A673 (cell line): Measurements from ENCODE around the gene DAZAP2. TPM values are rescaled to one million over a fixed set of nuclear protein-coding genes. Genes with fewer than 3 reads are reported as not detected.

Experiments used
- BruUV-seq: library from RNA; stranded (reverse); fragments of 400-500 nt; replicated peaks from 2 replicates; lab custom pipeline; 2021; lab: Mats Ljungman, UMichigan
- CTCF ChIA-PET: fragments of 300-600 bp; sonication (Branson Sonifier 250); formaldehyde crosslinking; loops from one replicate; lab custom pipeline; 2022; ENCODE audit warnings: antibody characterized with exemption; lab: Charles Lee
- POLR2A ChIA-PET: fragments of 300-600 bp; sonication (Branson Sonifier 250); formaldehyde crosslinking; loops from one replicate; lab custom pipeline; 2022; ENCODE audit warnings: antibody characterized with exemption; ENCODE audit not compliant: low non-redundant PET; lab: Charles Lee
- DNase-seq: peaks from one replicate; pipeline ENCODE4 v3.0.0-alpha.2; 2015; ENCODE audit warnings: low spot score
- H3K27ac ChIP-seq: fragments of 200-600 bp; sonication (generic); 2 replicates; pipeline ENCODE4 v1.5.1; 2016; ENCODE audit warnings: mixed run types, low read depth, mild to moderate bottlenecking, mixed read lengths, antibody characterized with exemption, low read length; ENCODE audit not compliant: poor library complexity, severe bottlenecking
- H3K27me3 ChIP-seq: fragments of 200-600 bp; sonication (generic); replicated peaks from 2 replicates; pipeline ENCODE4 v1.6.1; 2017; ENCODE audit warnings: mixed run types, low read depth, mild to moderate bottlenecking, mixed read lengths, antibody characterized with exemption, low read length; ENCODE audit not compliant: insufficient read depth, poor library complexity
- H3K36me3 ChIP-seq: fragments of 200-600 bp; sonication (generic); 2 replicates; pipeline ENCODE4 v1.6.1; 2016; ENCODE audit warnings: mixed run types, mild to moderate bottlenecking, mixed read lengths, antibody characterized with exemption, low read length; ENCODE audit not compliant: insufficient read depth, poor library complexity, severe bottlenecking
- H3K4me1 ChIP-seq: fragments of 200-600 bp; sonication (generic); 2 replicates; pipeline ENCODE4 v1.6.1; 2017; ENCODE audit warnings: mixed run types, mild to moderate bottlenecking, mixed read lengths, antibody characterized with exemption, low read length; ENCODE audit not compliant: insufficient read depth, poor library complexity, severe bottlenecking
- H3K4me3 ChIP-seq: fragments of 200-600 bp; sonication (generic); 2 replicates; pipeline ENCODE4 v1.5.1; 2016; ENCODE audit warnings: low read depth, mixed run types, mild to moderate bottlenecking, mixed read lengths, low read length; ENCODE audit not compliant: poor library complexity, severe bottlenecking
- H3K9me3 ChIP-seq: fragments of 200-600 bp; sonication (generic); 2 replicates; pipeline ENCODE4 v1.6.1; 2016; ENCODE audit warnings: mixed run types, low read depth, mild to moderate bottlenecking, mixed read lengths, antibody characterized with exemption, low read length; ENCODE audit not compliant: poor library complexity, severe bottlenecking
- EZH2 ChIP-seq: fragments of 200-600 bp; sonication (generic); IDR thresholded peaks from 2 replicates; pipeline ENCODE4 v1.6.1; 2017; ENCODE audit warnings: borderline replicate concordance, low read depth, mild to moderate bottlenecking, mixed read lengths, antibody characterized with exemption, low read length; ENCODE audit not compliant: poor library complexity, severe bottlenecking
- intact Hi-C: fragments of 100-400 bp; cut with micrococcal nuclease; formaldehyde crosslinking; loops from one replicate; pipeline ENCODE4 v1.10.0; 2022; ENCODE audit not compliant: unreplicated experiment
- total RNA-seq: library from RNA; stranded (reverse); gene quantifications from 2 replicates; pipeline ENCODE4 v1.2.3, GENCODE V29; 2021
- TF ChIP-seq, protein P1 (sequence below): fragments of 300-800, 200-600 bp; sonication (generic); conservative IDR thresholded peaks from 2 replicates; pipeline ENCODE4 v1.5.1; 2017; ENCODE audit warnings: low read depth, mild to moderate bottlenecking, antibody characterized with exemption, low read length, moderate library complexity, mixed read lengths

DAZAP2 gene
- total RNA-seq, 1 experiment from 2014 or later, result 138 TPM

DNA sequence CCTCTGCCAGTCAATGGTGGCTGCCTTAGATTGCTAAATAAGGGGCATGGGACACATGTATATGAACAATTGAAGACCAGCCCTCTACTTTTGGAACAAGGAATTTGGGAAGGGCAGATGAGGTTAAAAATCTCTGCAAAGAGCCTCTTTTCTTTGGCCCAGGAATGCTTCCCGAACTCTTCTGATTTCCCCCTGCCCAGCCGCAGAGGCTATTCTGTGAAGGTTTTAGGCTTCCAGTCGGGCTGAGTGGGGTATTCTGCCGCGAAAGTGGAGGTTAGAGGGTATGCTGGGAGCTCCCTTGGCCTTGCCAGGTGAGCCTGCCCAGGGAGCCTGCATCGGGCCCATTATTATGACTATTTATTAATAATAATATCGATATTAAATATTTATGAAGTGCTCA lies 22.0 kb upstream of the DAZAP2 start:
- Histone ChIP-seq H3K36me3 (no peaks in the 10 kb centered on the region), H3K27me3 (no peaks in the 10 kb centered on the region), H3K27ac (no peak overlapping the region), H3K4me1 (peaks cover 7% of the 10 kb centered on the region), H3K4me3 (peak overlapping the region; percentile 86), H3K9me3 (no peaks in the 10 kb centered on the region)
- POLR2A ChIA-PET, result no interaction called here
- CTCF ChIA-PET, result no interaction called here
- DNase-seq, result no peak
- BruUV-seq, result no TSS peak
- TF ChIP-seq, protein P1, sequence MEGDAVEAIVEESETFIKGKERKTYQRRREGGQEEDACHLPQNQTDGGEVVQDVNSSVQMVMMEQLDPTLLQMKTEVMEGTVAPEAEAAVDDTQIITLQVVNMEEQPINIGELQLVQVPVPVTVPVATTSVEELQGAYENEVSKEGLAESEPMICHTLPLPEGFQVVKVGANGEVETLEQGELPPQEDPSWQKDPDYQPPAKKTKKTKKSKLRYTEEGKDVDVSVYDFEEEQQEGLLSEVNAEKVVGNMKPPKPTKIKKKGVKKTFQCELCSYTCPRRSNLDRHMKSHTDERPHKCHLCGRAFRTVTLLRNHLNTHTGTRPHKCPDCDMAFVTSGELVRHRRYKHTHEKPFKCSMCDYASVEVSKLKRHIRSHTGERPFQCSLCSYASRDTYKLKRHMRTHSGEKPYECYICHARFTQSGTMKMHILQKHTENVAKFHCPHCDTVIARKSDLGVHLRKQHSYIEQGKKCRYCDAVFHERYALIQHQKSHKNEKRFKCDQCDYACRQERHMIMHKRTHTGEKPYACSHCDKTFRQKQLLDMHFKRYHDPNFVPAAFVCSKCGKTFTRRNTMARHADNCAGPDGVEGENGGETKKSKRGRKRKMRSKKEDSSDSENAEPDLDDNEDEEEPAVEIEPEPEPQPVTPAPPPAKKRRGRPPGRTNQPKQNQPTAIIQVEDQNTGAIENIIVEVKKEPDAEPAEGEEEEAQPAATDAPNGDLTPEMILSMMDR, result no peak
- no peak for TF ChIP-seq EZH2
- intact Hi-C loops, result no loop called here

DNA sequence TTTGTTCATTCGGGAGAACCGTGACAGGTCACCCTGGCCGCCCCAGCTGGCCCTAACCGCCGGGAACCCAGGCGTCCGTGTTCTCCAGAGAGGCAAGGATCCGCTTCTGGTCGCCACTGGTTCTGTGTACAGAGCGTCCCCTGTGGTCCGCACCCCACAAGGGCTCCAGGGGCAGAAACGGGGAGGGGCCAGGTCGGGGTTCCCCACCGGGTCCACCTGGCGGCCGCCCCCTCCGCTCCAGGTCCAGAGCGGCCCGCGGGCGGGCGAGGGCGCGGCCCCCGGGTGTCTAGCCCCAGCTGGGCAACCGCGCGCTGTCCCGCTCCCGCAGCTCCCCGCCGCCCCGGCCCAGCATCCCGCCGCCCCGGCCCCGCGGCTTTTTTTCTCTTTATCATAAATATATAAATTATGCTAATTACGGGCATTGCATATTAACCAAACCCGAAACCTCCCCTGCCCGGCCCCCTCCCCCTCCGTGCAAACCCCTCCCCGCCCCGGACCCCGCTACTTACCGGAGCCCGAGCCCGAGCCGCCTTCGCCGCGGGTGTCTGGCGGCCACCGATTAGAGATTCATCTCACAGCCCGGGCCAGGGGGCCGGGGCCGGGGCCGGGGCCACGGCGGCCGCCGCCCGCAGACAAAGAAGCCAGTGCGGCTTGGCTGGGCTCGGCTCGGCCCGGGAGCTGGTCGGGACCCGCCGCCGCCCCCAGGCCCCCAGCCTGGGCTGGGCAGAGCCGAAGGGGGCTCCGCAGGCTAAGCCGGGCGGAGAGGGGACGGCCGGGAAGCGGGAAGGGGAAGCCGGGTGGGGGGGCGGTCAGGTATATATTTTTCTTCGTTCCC lies 21.3 kb upstream of the DAZAP2 start:
- Histone ChIP-seq H3K4me3 (peak overlapping the region; percentile 86), H3K27ac (peak overlapping the region; percentile 97), H3K9me3 (no peaks in the 10 kb centered on the region), H3K36me3 (no peaks in the 10 kb centered on the region), H3K4me1 (peaks cover 7% of the 10 kb centered on the region), H3K27me3 (no peaks in the 10 kb centered on the region)
- TF ChIP-seq, protein P1, result 0 out of 2 replicates have a peak, but pooled peaks have one; percentile 27
- no peak for TF ChIP-seq EZH2
- intact Hi-C loops, result no loop called here
- CTCF ChIA-PET, result interaction anchor here (0.6 to 0.7 kb wide), 7 partner anchors 21 to 923 kb away, joined by 3 to 9 read pairs (median 8); no protein-coding TSS in a partner anchor
- BruUV-seq, result no TSS peak
- POLR2A ChIA-PET, result interaction anchor here (0.6 to 0.7 kb wide), 5 partner anchors 11 to 145 kb away, joined by 4 to 17 read pairs (median 8); no protein-coding TSS in a partner anchor
- peak; percentile 33 for DNase-seq

DNA sequence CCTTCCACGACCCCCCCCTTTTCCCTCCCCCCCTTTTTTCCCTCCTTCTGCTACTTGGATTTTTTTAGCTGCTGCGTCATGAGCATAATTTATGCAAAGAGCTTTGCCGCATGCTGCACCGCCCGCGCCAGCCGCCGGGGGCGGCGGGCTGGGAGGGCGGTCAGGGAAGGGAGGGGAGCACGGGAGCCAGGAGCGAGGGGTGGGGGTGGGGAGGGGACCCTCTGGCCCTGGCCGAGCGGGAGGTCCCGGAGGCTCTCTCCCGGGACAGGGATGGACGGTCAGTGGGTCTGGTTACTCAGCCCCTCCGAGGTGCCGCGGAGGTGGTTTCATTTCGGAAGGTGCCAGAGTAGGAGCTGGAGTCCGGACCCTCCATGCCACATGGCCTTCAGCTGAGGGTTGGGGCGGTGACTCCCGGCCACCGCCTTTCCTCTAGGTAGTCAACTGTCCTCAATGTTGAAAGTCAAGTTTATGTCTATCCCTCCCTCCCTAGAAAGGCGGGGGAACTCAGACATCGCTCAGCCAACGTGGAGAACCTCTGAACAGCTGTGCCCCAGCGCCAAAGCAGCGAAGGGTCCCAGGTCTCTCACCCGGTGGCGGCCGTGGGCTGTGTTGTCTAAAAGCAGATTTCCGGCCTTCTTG lies 20.5 kb upstream of the DAZAP2 start, which contains the start of gene POU6F1:
Gene POU6F1, minus strand, starts transcription at position 95 of the 639 bp plus-strand sequence. CDS start 11,226 bp downstream, outside the sequence.
- peak; percentile 93 for DNase-seq
- Histone ChIP-seq H3K4me1 (peaks cover 7% of the 10 kb centered on the region), H3K4me3 (peak within 1 kb of the TSS; percentile 86), H3K27ac (peak within 1 kb of the TSS; percentile 97), H3K36me3 (no peaks in the 10 kb centered on the region), H3K27me3 (no peaks in the 10 kb centered on the region), H3K9me3 (no peaks in the 10 kb centered on the region)
- no TSS peak for BruUV-seq
- POLR2A ChIA-PET, result interaction anchor here (0.6 to 0.7 kb wide), 6 partner anchors 12 to 144 kb away, joined by 3 to 17 read pairs (median 7); no protein-coding TSS in a partner anchor
- intact Hi-C loops, result no loop called here
- CTCF ChIA-PET, result interaction anchor here (0.6 to 0.8 kb wide), 7 partner anchors 20 to 1106 kb away, joined by 3 to 9 read pairs (median 8); partner anchors contain the start of gene COX14
- TF ChIP-seq EZH2, result no peak
- TF ChIP-seq, protein P1, result peak; percentile 54
